Activated naive CD4-positive, alpha-beta T cell treated with anti-CD3 and anti-CD28 coated beads, Interleukin-2, amount 50 U/mL, for 72 hours (primary cell): ENCODE data around the gene PHC3. TPM values are rescaled to one million over a fixed set of nuclear protein-coding genes. Genes with fewer than 3 reads are reported as not detected.
"Not testable (repeated sequence)": the region's sequence is repeated elsewhere in the genome, so short reads cannot be mapped to it uniquely, and the experiment has no call there.

Experiments used
- ATAC-seq, 2 donors: fragments of 150-1000 bp; cut with Tn5 transposase; 2 replicates each; pipeline ENCODE4 v1.10.0; 2021; ENCODE audit warnings: mild to moderate bottlenecking in 2 of 2, moderate library complexity in 2 of 2
- DNase-seq, 2 donors: peaks; one replicate each; pipeline ENCODE4 v3.0.0; 2021 to 2022; ENCODE audit warnings: low spot score in 2 of 2
- H3K27ac Mint-ChIP-seq, 2 donors: one replicate each; pipeline ENCODE4 v1.8.0; 2022; ENCODE audit warnings: mild to moderate bottlenecking in 2 of 2, mixed read lengths in 2 of 2
- H3K36me3 Mint-ChIP-seq, 2 donors: one replicate each; pipeline ENCODE4 v1.8.0; 2022; ENCODE audit warnings: mixed read lengths in 2 of 2
- H3K9me3 Mint-ChIP-seq, 2 donors: one replicate each; pipeline ENCODE4 v1.8.0; 2022; ENCODE audit warnings: mixed read lengths in 2 of 2
- total RNA-seq, 2 donors: library from RNA; stranded (reverse); gene quantifications; one replicate each; pipeline ENCODE4 v1.2.3, GENCODE V29; 2022

The PHC3 gene
- total RNA-seq, 2 donors from 2014 or later = 62.0 to 85.5 TPM

GRCh38 chr3:170154569-170155143 lies 26.9 kb downstream of the PHC3 start:
- H3K27ac Mint-ChIP-seq = peak overlapping the region; percentile 74 to 76
- no peaks in the 10 kb centered on the region for H3K9me3 Mint-ChIP-seq
- peaks cover 0 to 24% of the 10 kb centered on the region in 2 donors for H3K36me3 Mint-ChIP-seq
- no peak for DNase-seq
- ATAC-seq = no peak

GRCh38 chr3:170154084-170154483 lies 27.4 kb downstream of the PHC3 start:
- peak overlapping the region in 1 of 2 donors; percentile 74 for H3K27ac Mint-ChIP-seq
- peaks cover 0 to 25% of the 10 kb centered on the region in 2 donors for H3K36me3 Mint-ChIP-seq
- DNase-seq = no peak
- no peak for ATAC-seq
- H3K9me3 Mint-ChIP-seq = no peaks in the 10 kb centered on the region

GRCh38 chr3:170151536-170151935 lies 30.0 kb downstream of the PHC3 start:
- no peak for DNase-seq
- Mint-ChIP-seq H3K36me3 (peaks cover 0 to 19% of the 10 kb centered on the region in 2 donors), H3K9me3 (no peaks in the 10 kb centered on the region), H3K27ac (no peak overlapping the region)
- no peak for ATAC-seq

GRCh38 chr3:170149016-170149415 lies 32.5 kb downstream of the PHC3 start:
- DNase-seq = no peak
- Mint-ChIP-seq H3K9me3 (no peaks in the 10 kb centered on the region), H3K27ac (no peak overlapping the region), H3K36me3 (peaks cover 0 to 19% of the 10 kb centered on the region in 2 donors)
- ATAC-seq = no peak

GRCh38 chr3:170145278-170145677 lies 36.3 kb downstream of the PHC3 start:
- H3K27ac Mint-ChIP-seq = no peak overlapping the region
- DNase-seq (no peak), ATAC-seq (no peak)
- no peaks in the 10 kb centered on the region for H3K9me3 Mint-ChIP-seq
- peaks cover 0 to 26% of the 10 kb centered on the region in 2 donors for H3K36me3 Mint-ChIP-seq

GRCh38 chr3:170144437-170144843 lies 37.1 kb downstream of the PHC3 start:
- no peak for DNase-seq
- Mint-ChIP-seq H3K9me3 (no peaks in the 10 kb centered on the region), H3K27ac (peak overlapping the region in 1 of 2 donors; percentile 39), H3K36me3 (peaks cover 0 to 19% of the 10 kb centered on the region in 2 donors)
- peak; percentile 90 to 99 for ATAC-seq

- ATAC-seq (no peak), DNase-seq (no peak)
- Mint-ChIP-seq H3K27ac (no peak overlapping the region), H3K36me3 (peaks cover 0 to 14% of the 10 kb centered on the region in 2 donors), H3K9me3 (no peaks in the 10 kb centered on the region)
Measured at GRCh38 chr3:170142373-170142772, 39.2 kb downstream of the PHC3 start.

- peaks cover 21 to 44% of the 10 kb centered on the region in 2 donors for H3K36me3 Mint-ChIP-seq
Measured at GRCh38 chr3:170137986-170138385, 43.5 kb downstream of the PHC3 start.

GRCh38 chr3:170132335-170132734 lies 49.2 kb downstream of the PHC3 start:
- no peak for DNase-seq
- ATAC-seq = peak; percentile 47 to 87
- peak overlapping the region in 1 of 2 donors; percentile 72 for H3K27ac Mint-ChIP-seq
- H3K36me3 Mint-ChIP-seq = peaks cover 32 to 54% of the 10 kb centered on the region in 2 donors
- H3K9me3 Mint-ChIP-seq = peaks cover 4 to 5% of the 10 kb centered on the region in 2 donors

More at GRCh38 chr3:170137986-170138385, 43.5 kb downstream of the PHC3 start:
- DNase-seq = no peak
- peaks cover 4 to 5% of the 10 kb centered on the region in 2 donors for H3K9me3 Mint-ChIP-seq
- no peak overlapping the region for H3K27ac Mint-ChIP-seq
- no peak for ATAC-seq

- Mint-ChIP-seq H3K36me3 (peaks cover 26 to 40% of the 10 kb centered on the region in 2 donors), H3K27ac (no peak overlapping the region), H3K9me3 (peaks cover 4 to 5% of the 10 kb centered on the region in 2 donors)
- DNase-seq (no peak), ATAC-seq (no peak)
Measured at GRCh38 chr3:170130532-170130931, 51.0 kb downstream of the PHC3 start.

GRCh38 chr3:170128977-170129431 lies 52.5 kb downstream of the PHC3 start:
- DNase-seq (no peak), ATAC-seq (peak; percentile 85 to 91)
- peaks cover 4 to 5% of the 10 kb centered on the region in 2 donors for H3K9me3 Mint-ChIP-seq
- peak overlapping the region; percentile 36 to 93 for H3K27ac Mint-ChIP-seq
- peaks cover 17 to 28% of the 10 kb centered on the region in 2 donors for H3K36me3 Mint-ChIP-seq

GRCh38 chr3:170128259-170128976 lies 53.1 kb downstream of the PHC3 start:
- ATAC-seq = peak; percentile 20 to 47
- peaks cover 13 to 22% of the 10 kb centered on the region in 2 donors for H3K36me3 Mint-ChIP-seq
- H3K9me3 Mint-ChIP-seq = peaks cover under 1% of the 10 kb centered on the region in 2 donors
- no peak for DNase-seq
- H3K27ac Mint-ChIP-seq = peak overlapping the region; percentile 36 to 93

- no peak for ATAC-seq
- peaks cover 5 to 7% of the 10 kb centered on the region in 2 donors for H3K36me3 Mint-ChIP-seq
- H3K27ac Mint-ChIP-seq = no peak overlapping the region
Measured at GRCh38 chr3:170117134-170117533, 64.4 kb downstream of the PHC3 start.

GRCh38 chr3:170114165-170114564 lies 67.4 kb downstream of the PHC3 start:
- peaks cover 17 to 27% of the 10 kb centered on the region in 2 donors for H3K36me3 Mint-ChIP-seq

More at GRCh38 chr3:170117134-170117533, 64.4 kb downstream of the PHC3 start:
- no peaks in the 10 kb centered on the region for H3K9me3 Mint-ChIP-seq
- no peak for DNase-seq

GRCh38 chr3:170111147-170111771 lies 70.3 kb downstream of the PHC3 start:
- no peak for ATAC-seq
- Mint-ChIP-seq H3K36me3 (peaks cover 17 to 36% of the 10 kb centered on the region in 2 donors), H3K9me3 (no peaks in the 10 kb centered on the region), H3K27ac (peak overlapping the region; percentile 40 to 75)
- DNase-seq = no peak

More at GRCh38 chr3:170114165-170114564, 67.4 kb downstream of the PHC3 start:
- not testable (repeated sequence) for ATAC-seq, DNase-seq, H3K27ac Mint-ChIP-seq, H3K9me3 Mint-ChIP-seq

GRCh38 chr3:170109579-170110293 lies 71.8 kb downstream of the PHC3 start:
- no peaks in the 10 kb centered on the region for H3K9me3 Mint-ChIP-seq
- DNase-seq = no peak
- peak in 1 of 2 donors; percentile 52 for ATAC-seq
- peaks cover 17 to 36% of the 10 kb centered on the region in 2 donors for H3K36me3 Mint-ChIP-seq
- peak overlapping the region; percentile 31 to 40 for H3K27ac Mint-ChIP-seq
